Esophagus muscularis mucosa (tissue), 4 donors: ENCODE measurements around the gene RPL13. TPM values are rescaled to one million over a fixed set of nuclear protein-coding genes. Genes with fewer than 3 reads are reported as not detected.

ENCODE experiments used
- DNase-seq: peaks from one replicate; pipeline ENCODE4 v3.0.0-alpha.2; 2017; ENCODE audit errors: extremely low spot score
- H3K27ac ChIP-seq, 4 donors: fragments of 200-600 bp; sonication (generic); replicated peaks in 1 of 4; 1 replicate in 3 of 4; 2 replicates in 1 of 4; pipeline ENCODE4 v1.5.1; 2016 to 2019; ENCODE audit warnings: mild to moderate bottlenecking in 1 of 4
- H3K27me3 ChIP-seq, 4 donors: fragments of 200-600 bp; sonication (generic); one replicate each; pipeline versions ENCODE4 v1.5.1 to v1.6.0; 2016 to 2019
- H3K36me3 ChIP-seq, 4 donors: fragments of 200-600 bp; sonication (generic); one replicate each; pipeline ENCODE4 v1.5.1; 2016 to 2019
- H3K4me1 ChIP-seq, 4 donors: fragments of 200-600 bp; sonication (generic); one replicate each; pipeline ENCODE4 v1.5.1; 2016 to 2019
- H3K4me3 ChIP-seq, 4 donors: fragments of 200-600 bp; sonication (generic); 1 replicate in 2 of 4; 2 replicates in 2 of 4; pipeline ENCODE4 v1.5.1; 2016 to 2019; ENCODE audit warnings: mild to moderate bottlenecking in 4 of 4, moderate library complexity in 1 of 4
- H3K9me3 ChIP-seq, 4 donors: fragments of 200-600 bp; sonication (generic); 1 replicate in 3 of 4; 2 replicates in 1 of 4; pipeline ENCODE4 v1.5.1; 2016 to 2019
- EP300 ChIP-seq: sonication (generic); formaldehyde crosslinking; IDR thresholded peaks from one replicate; pipeline ENCODE4 v1.6.1; 2017; ENCODE audit warnings: antibody characterized with exemption
- POLR2A ChIP-seq: fragments of 450-650 bp; IDR thresholded peaks from one replicate; pipeline ENCODE4 v1.6.1; 2017; ENCODE audit warnings: antibody characterized with exemption, moderate library complexity, mild to moderate bottlenecking, low read depth
- POLR2AphosphoS5 ChIP-seq, 2 donors: sonication (generic); formaldehyde crosslinking; IDR thresholded peaks; one replicate each; pipeline ENCODE4 v1.6.1; 2017; ENCODE audit warnings: antibody characterized with exemption in 2 of 2
- WGBS: methylation state at CpG from one replicate; pipeline ENCODE4 v1.1.5; 2018; 5-methylcytosine and 5-hydroxymethylcytosine counted together
- intact Hi-C: fragments of 100-400 bp; cut with DNase I; formaldehyde crosslinking; loops from one replicate; pipeline ENCODE4 v1.15.1; 2023
- total RNA-seq, 4 donors: library from RNA; depleted of rRNA; stranded (reverse); fragments of >200 nt; gene quantifications; one replicate each; pipeline versions ENCODE4 v1.1.0 to v1.2.1, GENCODE V29; 2016
- TF ChIP-seq, protein P1 (sequence below), 3 experiments: fragments of 200-600 bp in 2 of 3; fragments of 450-650 bp in 1 of 3; sonication (generic) in 2 of 3; IDR thresholded peaks; one replicate each; pipeline ENCODE4 v1.5.1; 2017 to 2019; ENCODE audit warnings: antibody characterized with exemption in 3 of 3, mild to moderate bottlenecking in 2 of 3, moderate library complexity in 1 of 3

The RPL13 gene
- total RNA-seq, 4 donors from 2014 or later: 4,039 to 6,804 (median 5,312) TPM

GRCh38 chr16:89599902-89600301 lies 39.4 kb downstream of the RPL13 start:
- intact Hi-C loops: no loop called here
- Histone ChIP-seq H3K27ac (no peak overlapping the region), H3K27me3 (peaks cover 0 to 26% (median 0%) of the 10 kb centered on the region in 4 donors), H3K9me3 (no peaks in the 10 kb centered on the region), H3K36me3 (no peaks in the 10 kb centered on the region), H3K4me1 (peaks cover 3 to 14% (median 11%) of the 10 kb centered on the region in 4 donors), H3K4me3 (no peak overlapping the region)
- no peak for DNase-seq
- WGBS: 100% methylated on average over 4 of the region's 10 CpGs
- TF ChIP-seq, protein P1, sequence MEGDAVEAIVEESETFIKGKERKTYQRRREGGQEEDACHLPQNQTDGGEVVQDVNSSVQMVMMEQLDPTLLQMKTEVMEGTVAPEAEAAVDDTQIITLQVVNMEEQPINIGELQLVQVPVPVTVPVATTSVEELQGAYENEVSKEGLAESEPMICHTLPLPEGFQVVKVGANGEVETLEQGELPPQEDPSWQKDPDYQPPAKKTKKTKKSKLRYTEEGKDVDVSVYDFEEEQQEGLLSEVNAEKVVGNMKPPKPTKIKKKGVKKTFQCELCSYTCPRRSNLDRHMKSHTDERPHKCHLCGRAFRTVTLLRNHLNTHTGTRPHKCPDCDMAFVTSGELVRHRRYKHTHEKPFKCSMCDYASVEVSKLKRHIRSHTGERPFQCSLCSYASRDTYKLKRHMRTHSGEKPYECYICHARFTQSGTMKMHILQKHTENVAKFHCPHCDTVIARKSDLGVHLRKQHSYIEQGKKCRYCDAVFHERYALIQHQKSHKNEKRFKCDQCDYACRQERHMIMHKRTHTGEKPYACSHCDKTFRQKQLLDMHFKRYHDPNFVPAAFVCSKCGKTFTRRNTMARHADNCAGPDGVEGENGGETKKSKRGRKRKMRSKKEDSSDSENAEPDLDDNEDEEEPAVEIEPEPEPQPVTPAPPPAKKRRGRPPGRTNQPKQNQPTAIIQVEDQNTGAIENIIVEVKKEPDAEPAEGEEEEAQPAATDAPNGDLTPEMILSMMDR (IDR thresholded peaks at IDR 0.05): no peak
- no peak for TF ChIP-seq POLR2A
- TF ChIP-seq POLR2AphosphoS5 (IDR thresholded peaks at IDR 0.05): no peak
- TF ChIP-seq EP300: no peak

DNA sequence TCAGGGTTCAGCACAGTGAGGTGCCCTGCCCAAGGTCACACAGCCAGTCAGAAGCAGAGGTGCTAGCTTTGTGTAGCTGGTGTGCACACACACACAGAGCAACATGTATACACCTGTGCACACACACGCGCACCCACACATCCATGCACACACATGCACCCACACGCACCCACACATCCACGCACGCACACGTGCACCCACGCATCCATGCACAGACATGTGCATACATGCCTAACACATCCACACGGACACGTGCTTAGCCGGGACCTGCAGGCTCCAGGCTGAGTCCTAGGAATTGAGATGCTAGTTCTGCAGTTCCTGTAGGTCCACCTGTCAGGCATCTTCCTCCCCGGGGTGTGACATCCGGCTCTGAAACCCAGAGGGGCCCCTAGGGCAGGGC lies 39.9 kb downstream of the RPL13 start:
- peaks cover 3 to 14% (median 11%) of the 10 kb centered on the region in 4 donors for H3K4me1 ChIP-seq
- H3K27me3 ChIP-seq: peaks cover 0 to 31% (median 0%) of the 10 kb centered on the region in 4 donors
- no peaks in the 10 kb centered on the region for H3K36me3 ChIP-seq
- 78% methylated on average over 12 of the region's 12 CpGs for WGBS
- DNase-seq: no peak
- H3K4me3 ChIP-seq: no peak overlapping the region
- TF ChIP-seq POLR2A: no peak
- no peak for TF ChIP-seq EP300
- no peak for TF ChIP-seq POLR2AphosphoS5 (IDR thresholded peaks at IDR 0.05)
- TF ChIP-seq, protein P1 (IDR thresholded peaks at IDR 0.05): no peak
- no peak overlapping the region for H3K27ac ChIP-seq
- intact Hi-C loops: no loop called here
- no peaks in the 10 kb centered on the region for H3K9me3 ChIP-seq

GRCh38 chr16:89600956-89601355 lies 40.5 kb downstream of the RPL13 start:
- Histone ChIP-seq H3K9me3 (no peaks in the 10 kb centered on the region), H3K4me3 (no peak overlapping the region), H3K27me3 (peaks cover 0 to 37% (median 0%) of the 10 kb centered on the region in 4 donors), H3K4me1 (peaks cover 3 to 14% (median 11%) of the 10 kb centered on the region in 4 donors), H3K36me3 (no peaks in the 10 kb centered on the region), H3K27ac (no peak overlapping the region)
- 81% methylated on average over 7 of the region's 8 CpGs for WGBS
- intact Hi-C loops: no loop called here
- TF ChIP-seq POLR2A (no peak), EP300 (no peak), POLR2AphosphoS5 (IDR thresholded peaks at IDR 0.05) (no peak)
- TF ChIP-seq, protein P1 (IDR thresholded peaks at IDR 0.05): no peak
- no peak for DNase-seq

DNA sequence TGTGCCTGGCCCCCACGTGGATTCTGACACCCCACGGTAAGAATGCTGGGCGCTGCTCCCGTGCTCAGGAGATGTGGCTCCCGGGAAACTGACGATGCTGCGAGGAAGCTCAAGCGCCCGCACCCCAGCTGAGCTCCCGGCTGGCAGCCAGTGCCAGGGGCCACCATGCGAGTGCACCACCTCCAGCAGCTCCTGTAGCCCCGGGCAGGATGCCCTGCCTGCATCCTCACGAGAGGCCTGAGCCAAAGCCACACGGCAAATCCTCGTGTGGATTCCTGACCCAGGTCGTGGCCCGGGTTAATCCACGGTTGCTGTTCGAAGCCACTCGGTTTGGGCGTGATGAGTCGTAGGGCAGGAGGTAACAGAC lies 41.4 kb downstream of the RPL13 start:
- 48% methylated on average over 22 of the region's 22 CpGs for WGBS
- peaks cover 0 to 43% (median 0%) of the 10 kb centered on the region in 4 donors for H3K27me3 ChIP-seq
- DNase-seq: no peak
- TF ChIP-seq POLR2AphosphoS5 (IDR thresholded peaks at IDR 0.05) (no peak), POLR2A (no peak), EP300 (no peak)
- TF ChIP-seq, protein P1 (IDR thresholded peaks at IDR 0.05): no peak
- no peaks in the 10 kb centered on the region for H3K36me3 ChIP-seq
- H3K4me1 ChIP-seq: peaks cover 3 to 14% (median 11%) of the 10 kb centered on the region in 4 donors
- intact Hi-C loops: no loop called here
- H3K27ac ChIP-seq: no peak overlapping the region
- no peak overlapping the region for H3K4me3 ChIP-seq
- H3K9me3 ChIP-seq: no peaks in the 10 kb centered on the region

GRCh38 chr16:89602273-89602951 lies 41.9 kb downstream of the RPL13 start:
- Histone ChIP-seq H3K9me3 (no peaks in the 10 kb centered on the region), H3K27me3 (peaks cover 0 to 44% (median 0%) of the 10 kb centered on the region in 4 donors), H3K27ac (no peak overlapping the region), H3K36me3 (no peaks in the 10 kb centered on the region), H3K4me3 (no peak overlapping the region), H3K4me1 (peaks cover 3 to 14% (median 11%) of the 10 kb centered on the region in 4 donors)
- 3% methylated on average over 18 of the region's 22 CpGs for WGBS
- TF ChIP-seq, protein P1 (IDR thresholded peaks at IDR 0.05): no peak
- no peak for TF ChIP-seq POLR2A
- no peak for TF ChIP-seq EP300
- TF ChIP-seq POLR2AphosphoS5 (IDR thresholded peaks at IDR 0.05): no peak
- intact Hi-C loops: no loop called here
- DNase-seq: no peak
